Measurements from ENCODE around the gene ABCA13.
A peak's percentile ranks its signal among the peaks of the same experiment; 100 is the strongest.

The ABCA13 gene

GRCh38 chr7:48250441-48250951 is 79.2 kb downstream of the ABCA13 start:
- DNase-seq (ENCODE audit: insufficient read length): no peak
- TF ChIP-seq POLR2A (IDR thresholded peaks at IDR 0.05; ENCODE audit: low read depth, low read length) (no peak), POLR2AphosphoS5 (IDR thresholded peaks at IDR 0.05; ENCODE audit: low read depth, low read length) (no peak), TAF1 (IDR thresholded peaks at IDR 0.05; ENCODE audit: borderline replicate concordance, low read depth, low read length) (no peak)
- FAIRE-seq: no peak

GRCh38 chr7:48251766-48252165 is 80.5 kb downstream of the ABCA13 start:
- FAIRE-seq: peak; percentile 82
- no peak for TF ChIP-seq POLR2AphosphoS5 (IDR thresholded peaks at IDR 0.05; ENCODE audit: low read depth, low read length)
- no peak for TF ChIP-seq TAF1 (IDR thresholded peaks at IDR 0.05; ENCODE audit: borderline replicate concordance, low read depth, low read length)
- TF ChIP-seq POLR2A (IDR thresholded peaks at IDR 0.05; ENCODE audit: low read depth, low read length): no peak
- peak; percentile 1 for DNase-seq (ENCODE audit: insufficient read length)

- DNase-seq (ENCODE audit: insufficient read length) (no peak), FAIRE-seq (no peak)
- TF ChIP-seq TAF1 (IDR thresholded peaks at IDR 0.05; ENCODE audit: borderline replicate concordance, low read depth, low read length) (no peak), POLR2A (IDR thresholded peaks at IDR 0.05; ENCODE audit: low read depth, low read length) (no peak)
Observed at GRCh38 chr7:48252995-48253394, 81.7 kb downstream of the ABCA13 start.

GRCh38 chr7:48255046-48255445 is 83.8 kb downstream of the ABCA13 start:
- DNase-seq (ENCODE audit: insufficient read length): no peak
- TF ChIP-seq TAF1 (IDR thresholded peaks at IDR 0.05; ENCODE audit: borderline replicate concordance, low read depth, low read length): no peak
- TF ChIP-seq POLR2A (IDR thresholded peaks at IDR 0.05; ENCODE audit: low read depth, low read length): no peak
- no peak for TF ChIP-seq POLR2AphosphoS5 (IDR thresholded peaks at IDR 0.05; ENCODE audit: low read depth, low read length)
- no peak for FAIRE-seq

- no peak for DNase-seq (ENCODE audit: insufficient read length)
- no peak for FAIRE-seq
- no peak for TF ChIP-seq POLR2A (IDR thresholded peaks at IDR 0.05; ENCODE audit: low read depth, low read length)
- no peak for TF ChIP-seq TAF1 (IDR thresholded peaks at IDR 0.05; ENCODE audit: borderline replicate concordance, low read depth, low read length)
- no peak for TF ChIP-seq POLR2AphosphoS5 (IDR thresholded peaks at IDR 0.05; ENCODE audit: low read depth, low read length)
Observed at GRCh38 chr7:48259463-48260280, 88.4 kb downstream of the ABCA13 start.

GRCh38 chr7:48261696-48262095 is 90.4 kb downstream of the ABCA13 start:
- FAIRE-seq (no peak), DNase-seq (ENCODE audit: insufficient read length) (no peak)
- no peak for TF ChIP-seq POLR2A (IDR thresholded peaks at IDR 0.05; ENCODE audit: low read depth, low read length)

- no peak for DNase-seq (ENCODE audit: insufficient read length)
- TF ChIP-seq TAF1 (IDR thresholded peaks at IDR 0.05; ENCODE audit: borderline replicate concordance, low read depth, low read length) (no peak), POLR2AphosphoS5 (IDR thresholded peaks at IDR 0.05; ENCODE audit: low read depth, low read length) (no peak), POLR2A (IDR thresholded peaks at IDR 0.05; ENCODE audit: low read depth, low read length) (no peak)
- FAIRE-seq: no peak
Observed at GRCh38 chr7:48262606-48263310, 91.5 kb downstream of the ABCA13 start.

GRCh38 chr7:48263311-48263650 is 92.0 kb downstream of the ABCA13 start:
- DNase-seq (ENCODE audit: insufficient read length) (no peak), FAIRE-seq (no peak)
- TF ChIP-seq TAF1 (IDR thresholded peaks at IDR 0.05; ENCODE audit: borderline replicate concordance, low read depth, low read length): no peak
- TF ChIP-seq POLR2A (IDR thresholded peaks at IDR 0.05; ENCODE audit: low read depth, low read length): no peak

GRCh38 chr7:48269066-48269465 is 97.8 kb downstream of the ABCA13 start:
- FAIRE-seq: no peak
- DNase-seq (ENCODE audit: insufficient read length): no peak
- TF ChIP-seq POLR2A (IDR thresholded peaks at IDR 0.05; ENCODE audit: low read depth, low read length) (no peak), POLR2AphosphoS5 (IDR thresholded peaks at IDR 0.05; ENCODE audit: low read depth, low read length) (no peak), TAF1 (IDR thresholded peaks at IDR 0.05; ENCODE audit: borderline replicate concordance, low read depth, low read length) (no peak)

GRCh38 chr7:48274662-48275061 is 103.4 kb downstream of the ABCA13 start:
- TF ChIP-seq POLR2AphosphoS5 (IDR thresholded peaks at IDR 0.05; ENCODE audit: low read depth, low read length) (no peak), TAF1 (IDR thresholded peaks at IDR 0.05; ENCODE audit: borderline replicate concordance, low read depth, low read length) (no peak), POLR2A (IDR thresholded peaks at IDR 0.05; ENCODE audit: low read depth, low read length) (no peak)
- FAIRE-seq: no peak
- no peak for DNase-seq (ENCODE audit: insufficient read length)

GRCh38 chr7:48279420-48279819 is 108.2 kb downstream of the ABCA13 start:
- TF ChIP-seq TAF1 (IDR thresholded peaks at IDR 0.05; ENCODE audit: borderline replicate concordance, low read depth, low read length) (no peak), POLR2AphosphoS5 (IDR thresholded peaks at IDR 0.05; ENCODE audit: low read depth, low read length) (no peak), POLR2A (IDR thresholded peaks at IDR 0.05; ENCODE audit: low read depth, low read length) (no peak)
- DNase-seq (ENCODE audit: insufficient read length) (no peak), FAIRE-seq (no peak)

GRCh38 chr7:48280100-48280499 is 108.8 kb downstream of the ABCA13 start:
- FAIRE-seq: no peak
- TF ChIP-seq POLR2A (IDR thresholded peaks at IDR 0.05; ENCODE audit: low read depth, low read length): no peak
- TF ChIP-seq POLR2AphosphoS5 (IDR thresholded peaks at IDR 0.05; ENCODE audit: low read depth, low read length): no peak
- TF ChIP-seq TAF1 (IDR thresholded peaks at IDR 0.05; ENCODE audit: borderline replicate concordance, low read depth, low read length): no peak
- DNase-seq (ENCODE audit: insufficient read length): no peak

All from GM12892 (cell line).